GM10266 (cell line): ENCODE results near the gene FAM107A.
A peak's percentile ranks its signal among the peaks of the same experiment; 100 is the strongest.

ENCODE experiments used
- DNase-seq: peaks from one replicate; pipeline ENCODE4 v3.0.0; 2012; ENCODE audit errors: extremely low spot score
- TF ChIP-seq, protein P1 (sequence below): IDR thresholded peaks from 2 replicates; pipeline ENCODE4 v1.5.1; 2012; ENCODE audit warnings: mild to moderate bottlenecking, low read depth; ENCODE audit not compliant: control insufficient read depth, insufficient read depth; ENCODE audit errors: missing control alignments

FAM107A gene

DNA sequence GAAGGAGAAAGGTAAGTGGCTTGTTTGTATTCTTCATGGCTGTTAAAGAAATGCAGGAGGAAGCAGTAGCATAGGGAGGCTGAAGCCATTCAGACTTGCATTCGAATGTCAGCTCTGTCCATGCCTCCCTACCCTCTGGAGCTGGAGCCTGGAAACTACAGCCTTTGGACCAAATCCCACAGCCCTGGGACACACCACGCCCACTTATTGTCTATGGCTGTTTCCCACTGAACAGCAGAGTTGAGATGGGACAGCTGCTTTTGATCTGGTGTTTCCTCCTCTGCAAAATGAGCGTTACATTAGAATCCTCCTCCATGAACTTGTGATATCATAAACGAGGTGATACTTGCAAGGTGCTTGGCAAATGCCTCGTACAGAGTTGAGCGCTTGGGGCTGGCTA, 3.6 kb downstream of the FAM107A start:
- TF ChIP-seq, protein P1, sequence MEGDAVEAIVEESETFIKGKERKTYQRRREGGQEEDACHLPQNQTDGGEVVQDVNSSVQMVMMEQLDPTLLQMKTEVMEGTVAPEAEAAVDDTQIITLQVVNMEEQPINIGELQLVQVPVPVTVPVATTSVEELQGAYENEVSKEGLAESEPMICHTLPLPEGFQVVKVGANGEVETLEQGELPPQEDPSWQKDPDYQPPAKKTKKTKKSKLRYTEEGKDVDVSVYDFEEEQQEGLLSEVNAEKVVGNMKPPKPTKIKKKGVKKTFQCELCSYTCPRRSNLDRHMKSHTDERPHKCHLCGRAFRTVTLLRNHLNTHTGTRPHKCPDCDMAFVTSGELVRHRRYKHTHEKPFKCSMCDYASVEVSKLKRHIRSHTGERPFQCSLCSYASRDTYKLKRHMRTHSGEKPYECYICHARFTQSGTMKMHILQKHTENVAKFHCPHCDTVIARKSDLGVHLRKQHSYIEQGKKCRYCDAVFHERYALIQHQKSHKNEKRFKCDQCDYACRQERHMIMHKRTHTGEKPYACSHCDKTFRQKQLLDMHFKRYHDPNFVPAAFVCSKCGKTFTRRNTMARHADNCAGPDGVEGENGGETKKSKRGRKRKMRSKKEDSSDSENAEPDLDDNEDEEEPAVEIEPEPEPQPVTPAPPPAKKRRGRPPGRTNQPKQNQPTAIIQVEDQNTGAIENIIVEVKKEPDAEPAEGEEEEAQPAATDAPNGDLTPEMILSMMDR: no peak
- no peak for DNase-seq

DNA sequence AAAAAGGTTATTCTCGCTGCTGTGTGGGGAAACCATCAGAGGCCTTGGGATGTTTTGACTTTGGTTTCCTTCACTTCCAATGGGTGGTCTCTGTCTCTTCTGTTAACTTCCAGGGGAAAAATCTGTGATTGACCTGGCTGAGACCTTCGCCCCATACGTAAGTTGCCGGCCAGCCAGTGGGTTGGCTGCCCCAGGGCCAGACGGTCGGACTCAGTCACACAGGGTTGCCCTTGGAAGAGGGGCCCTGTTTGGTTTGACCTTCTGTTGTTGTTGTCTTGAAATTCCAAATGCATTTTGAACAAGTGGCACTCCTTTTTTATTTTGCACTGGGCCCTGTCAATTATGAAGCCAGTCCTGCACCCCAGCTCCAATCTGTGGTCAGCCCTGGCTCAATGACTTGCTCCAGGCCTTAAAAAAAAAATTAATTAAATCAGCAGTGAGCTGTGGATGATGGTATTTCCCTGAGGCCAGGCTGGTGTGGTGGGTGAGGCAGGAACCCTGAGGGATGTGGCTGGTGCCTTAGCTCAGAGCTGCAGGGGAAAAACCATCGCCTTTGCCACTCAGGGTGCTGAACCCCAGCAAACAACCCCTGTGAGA, 4.5 kb downstream of the FAM107A start:
- DNase-seq: no peak
- TF ChIP-seq, protein P1: no peak

DNA sequence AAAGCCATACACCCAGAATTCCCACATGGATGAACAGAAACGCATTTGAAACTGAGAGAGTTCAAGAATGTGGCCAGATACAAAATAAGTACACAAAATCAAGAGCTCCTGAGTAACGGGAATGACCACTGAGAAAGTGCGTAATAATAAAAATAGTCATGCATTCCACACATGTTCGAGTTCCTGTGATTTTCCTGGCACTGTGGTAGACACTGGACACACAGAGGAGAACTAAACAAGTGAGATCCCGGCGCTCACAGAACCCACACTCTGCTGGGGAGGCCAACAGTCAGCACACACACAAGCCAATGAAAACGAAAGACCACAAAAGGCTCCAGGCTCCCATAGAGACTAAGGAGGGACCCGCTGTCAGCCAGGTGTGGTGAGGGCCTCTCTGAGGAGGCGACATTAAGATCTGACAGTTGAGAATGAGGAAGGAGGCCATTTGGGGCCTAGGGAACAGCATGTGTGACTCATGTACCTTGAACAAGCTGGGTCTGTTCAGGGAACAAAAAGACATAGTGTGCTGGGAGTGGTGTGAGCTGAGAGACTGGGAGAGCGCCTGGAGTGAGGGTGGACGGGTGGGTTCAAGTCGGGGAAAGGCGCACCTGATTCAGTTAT, 5.1 kb downstream of the FAM107A start:
- TF ChIP-seq, protein P1: no peak
- DNase-seq: no peak

DNA sequence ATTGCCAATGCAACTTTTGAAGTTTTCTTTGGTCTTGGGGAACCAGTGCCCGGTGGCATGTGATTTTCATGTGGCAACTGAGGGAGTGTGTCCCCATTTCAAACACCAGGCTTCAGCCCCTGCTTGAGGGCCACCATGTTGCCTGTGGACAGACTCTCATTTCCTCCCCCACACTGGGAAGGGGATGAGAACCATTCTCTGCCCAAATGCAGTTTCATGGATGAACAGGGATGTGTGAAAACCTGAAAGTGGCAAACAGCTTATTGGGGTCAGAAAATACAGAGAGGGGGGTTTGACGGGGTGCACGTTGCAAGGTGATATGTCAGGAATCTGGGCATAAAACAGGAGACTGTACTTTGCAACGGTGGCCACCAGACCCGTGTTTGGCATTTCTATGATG, 6.3 kb downstream of the FAM107A start:
- TF ChIP-seq, protein P1: no peak
- no peak for DNase-seq

DNA sequence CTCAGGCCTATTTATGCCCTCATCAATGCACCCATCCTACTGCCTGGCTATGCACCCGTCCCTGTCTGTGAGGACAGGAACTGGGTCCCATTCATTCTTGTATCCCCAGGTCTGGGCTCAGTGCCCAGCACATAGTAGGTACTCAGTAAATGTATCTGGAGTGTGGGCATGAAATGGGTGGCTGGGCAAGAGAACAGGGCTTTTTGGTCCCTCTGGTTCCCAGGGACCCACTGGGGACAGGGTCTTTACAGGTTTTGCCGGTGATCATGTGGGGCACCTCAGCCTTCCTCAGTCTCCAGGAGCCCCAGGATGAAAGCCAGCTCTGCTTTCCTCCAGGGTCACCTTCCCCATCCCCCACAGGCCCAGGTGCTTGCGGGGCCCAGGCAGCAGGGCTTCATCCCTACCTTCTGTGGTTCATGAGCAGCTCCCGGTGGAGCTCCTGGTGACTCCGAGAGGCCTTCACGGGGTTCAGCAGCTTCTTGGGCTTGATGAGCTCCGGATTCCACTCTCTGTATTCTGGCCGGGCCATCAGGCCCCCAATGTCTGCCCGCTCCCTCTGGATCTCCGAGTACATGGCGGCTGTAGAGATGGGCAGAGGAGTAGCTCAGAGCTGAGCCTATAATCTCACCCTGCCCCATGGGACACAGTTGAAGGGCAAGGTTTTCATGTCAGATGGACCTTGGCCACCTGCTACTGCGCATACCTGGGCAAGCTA, 7.7 kb downstream of the FAM107A start:
- no peak for DNase-seq
- TF ChIP-seq, protein P1: no peak

DNA sequence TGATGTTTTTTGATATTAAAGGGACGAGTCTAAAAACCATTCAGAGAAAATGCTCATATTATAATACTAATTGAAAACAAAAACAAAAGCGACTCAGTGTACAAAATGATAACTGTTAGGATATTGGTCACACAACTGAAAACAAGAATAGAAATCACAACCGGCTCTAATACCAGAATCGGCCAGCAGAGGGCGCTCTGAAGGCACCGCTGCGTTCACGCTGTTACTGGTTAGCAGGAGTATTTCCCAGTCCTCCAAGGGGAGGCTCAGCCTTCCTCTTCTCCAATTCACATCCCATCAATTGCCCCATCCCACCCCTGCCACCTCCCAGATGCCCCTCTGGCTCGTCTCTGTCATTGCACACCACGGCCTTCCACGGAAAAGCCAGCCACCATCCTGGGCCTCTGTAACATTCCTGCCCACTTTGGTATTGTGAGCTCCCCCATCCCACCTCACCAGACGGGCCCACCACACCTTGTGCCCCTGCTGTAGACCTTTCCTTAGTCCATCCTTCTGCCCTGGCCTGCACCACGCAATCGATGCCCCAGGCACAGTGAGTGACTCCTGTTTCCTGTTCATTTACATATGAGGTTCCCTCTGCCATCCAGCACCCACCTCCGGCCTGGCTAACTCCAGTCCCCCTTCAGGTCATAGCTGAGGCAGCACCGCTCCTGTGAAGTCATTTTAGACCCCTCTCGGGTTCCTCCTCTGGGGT, 8.5 kb downstream of the FAM107A start:
- TF ChIP-seq, protein P1: peak; percentile 94
- peak; percentile 69 for DNase-seq

DNA sequence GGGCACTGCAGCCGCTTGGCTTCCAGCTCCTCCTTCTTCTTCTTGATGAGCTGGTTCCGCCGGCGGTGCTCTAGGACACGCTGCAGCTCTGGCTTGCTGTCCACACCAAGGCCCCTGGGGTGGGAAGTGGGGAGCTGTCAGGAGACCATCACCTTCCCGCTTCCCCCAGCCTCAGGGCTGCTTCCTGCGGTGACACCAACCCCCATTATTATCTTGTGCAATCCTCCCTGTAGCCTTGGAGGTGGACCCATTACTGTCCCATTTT, 10.0 kb downstream of the FAM107A start:
- TF ChIP-seq, protein P1: no peak
- DNase-seq: no peak
